Measurements from ENCODE around the gene AKT2.

GRCh38 chr19:40200341-40201099 lies 84.6 kb downstream of the AKT2 start:
- TF ChIP-seq CTCF (IDR thresholded peaks at IDR 0.05), result no peak
- no peak for TF ChIP-seq POLR2A (IDR thresholded peaks at IDR 0.05)
- no peak for TF ChIP-seq EP300 (IDR thresholded peaks at IDR 0.05)

Data from ovary (tissue), 3 donors.